Neuronal stem cell (in vitro differentiated cells): Measurements from ENCODE around the gene RASSF8.
A peak's percentile ranks its signal among the peaks of the same experiment; 100 is the strongest.

Source experiments
- DNase-seq: peaks from one replicate; pipeline ENCODE4 v3.0.0-alpha.2; 2013; ENCODE audit warnings: low spot score
- H2AFZ ChIP-seq: one replicate; pipeline ENCODE4 v1.6.1; 2013; ENCODE audit warnings: mild to moderate bottlenecking, low read length, inconsistent platforms
- H2AK5ac ChIP-seq: 2 replicates; pipeline ENCODE4 v1.6.1; 2013; ENCODE audit warnings: low read depth, mild to moderate bottlenecking, inconsistent platforms, low read length, moderate library complexity, mixed read lengths
- H2BK120ac ChIP-seq: 2 replicates; pipeline ENCODE4 v1.6.1; 2013; ENCODE audit warnings: low read depth, mild to moderate bottlenecking, inconsistent platforms, low read length, moderate library complexity, mixed read lengths
- H2BK12ac ChIP-seq: one replicate; pipeline ENCODE4 v1.6.1; 2013; ENCODE audit warnings: low read length, inconsistent platforms
- H2BK15ac ChIP-seq: 2 replicates; pipeline ENCODE4 v1.6.1; 2013; ENCODE audit warnings: mild to moderate bottlenecking, low read length, inconsistent platforms, mixed read lengths
- H2BK5ac ChIP-seq: one replicate; pipeline ENCODE4 v1.6.1; 2013; ENCODE audit warnings: inconsistent platforms, mild to moderate bottlenecking, low read length, moderate library complexity
- H3K14ac ChIP-seq: one replicate; pipeline ENCODE4 v1.6.1; 2013; ENCODE audit warnings: low read length, inconsistent platforms
- H3K18ac ChIP-seq: 2 replicates; pipeline ENCODE4 v1.6.1; 2013; ENCODE audit warnings: low read length, inconsistent platforms
- H3K23ac ChIP-seq: 2 replicates; pipeline ENCODE4 v1.6.1; 2013; ENCODE audit warnings: low read depth, mild to moderate bottlenecking, mixed read lengths, low read length, inconsistent platforms; ENCODE audit not compliant: poor library complexity
- H3K27ac ChIP-seq: replicated peaks from 3 replicates; pipeline ENCODE4 v1.5.1; 2013; ENCODE audit warnings: low read length, inconsistent platforms
- H3K27me3 ChIP-seq, 3 experiments: 2 replicates each; pipeline ENCODE4 v1.6.1; 2013; ENCODE audit warnings: low read length in 3 of 3, mild to moderate bottlenecking in 2 of 3, inconsistent platforms in 1 of 3, low read depth in 1 of 3, mixed read lengths in 1 of 3, moderate library complexity in 1 of 3; ENCODE audit not compliant: control insufficient read depth in 3 of 3, insufficient read depth in 3 of 3
- H3K36me3 ChIP-seq, 2 donors: replicated peaks in 1 of 2; 2 replicates each; pipeline ENCODE4 v1.6.1; 2013; ENCODE audit warnings: low read length in 2 of 2; ENCODE audit not compliant: control insufficient read depth in 2 of 2, insufficient read depth in 2 of 2
- H3K4ac ChIP-seq: 2 replicates; pipeline ENCODE4 v1.6.1; 2013; ENCODE audit warnings: inconsistent platforms, mild to moderate bottlenecking, low read length, moderate library complexity
- H3K4me1 ChIP-seq, 2 donors: 1 replicate in 1 of 2; 2 replicates in 1 of 2; pipeline ENCODE4 v1.6.1; 2013; ENCODE audit warnings: low read length in 2 of 2, low read depth in 1 of 2; ENCODE audit not compliant: control insufficient read depth in 2 of 2, insufficient read depth in 1 of 2
- H3K4me2 ChIP-seq: one replicate; pipeline ENCODE4 v1.6.1; 2013; ENCODE audit warnings: mild to moderate bottlenecking, low read length, inconsistent platforms; ENCODE audit not compliant: insufficient read depth, poor library complexity, severe bottlenecking
- H3K4me3 ChIP-seq, 2 donors: 2 replicates each; pipeline ENCODE4 v1.5.1; 2013; ENCODE audit warnings: low read length in 2 of 2, mild to moderate bottlenecking in 2 of 2, inconsistent platforms in 1 of 2, moderate library complexity in 1 of 2
- H3K79me1 ChIP-seq: one replicate; pipeline ENCODE4 v1.6.1; 2013; ENCODE audit warnings: low read depth, mild to moderate bottlenecking, inconsistent platforms, low read length, moderate library complexity
- H3K9ac ChIP-seq: one replicate; pipeline ENCODE4 v1.6.1; 2013; ENCODE audit warnings: mild to moderate bottlenecking, low read depth, low read length, inconsistent platforms; ENCODE audit not compliant: poor library complexity
- H3K9me3 ChIP-seq, 2 donors: replicated peaks in 1 of 2; 2 replicates each; pipeline versions ENCODE3 to v1.6.1; 2013; ENCODE audit warnings: low read length in 2 of 2, mild to moderate bottlenecking in 2 of 2, inconsistent platforms in 1 of 2, low read depth in 1 of 2, mixed read lengths in 1 of 2, moderate library complexity in 1 of 2; ENCODE audit not compliant: control insufficient read depth in 2 of 2, insufficient read depth in 1 of 2
- H4K8ac ChIP-seq: one replicate; pipeline ENCODE4 v1.6.1; 2013; ENCODE audit warnings: low read depth, mild to moderate bottlenecking, inconsistent platforms, low read length, moderate library complexity
- H4K91ac ChIP-seq: one replicate; pipeline ENCODE4 v1.6.1; 2013; ENCODE audit warnings: low read length, low read depth, mild to moderate bottlenecking, inconsistent platforms; ENCODE audit not compliant: poor library complexity
- WGBS, 2 donors: extraction: QIAGEN DNeasy Blood & Tissue Kit; methylation state at CpG; one replicate each; pipeline ENCODE4 v1.1.7; 2013; ENCODE audit warnings: missing lambda C conversion rate in 2 of 2, mixed read lengths in 1 of 2; ENCODE audit not compliant: insufficient read length in 2 of 2, insufficient replicate concordance in 1 of 2; ENCODE audit errors: extremely low coverage in 2 of 2; 5-methylcytosine and 5-hydroxymethylcytosine counted together

Gene RASSF8

DNA sequence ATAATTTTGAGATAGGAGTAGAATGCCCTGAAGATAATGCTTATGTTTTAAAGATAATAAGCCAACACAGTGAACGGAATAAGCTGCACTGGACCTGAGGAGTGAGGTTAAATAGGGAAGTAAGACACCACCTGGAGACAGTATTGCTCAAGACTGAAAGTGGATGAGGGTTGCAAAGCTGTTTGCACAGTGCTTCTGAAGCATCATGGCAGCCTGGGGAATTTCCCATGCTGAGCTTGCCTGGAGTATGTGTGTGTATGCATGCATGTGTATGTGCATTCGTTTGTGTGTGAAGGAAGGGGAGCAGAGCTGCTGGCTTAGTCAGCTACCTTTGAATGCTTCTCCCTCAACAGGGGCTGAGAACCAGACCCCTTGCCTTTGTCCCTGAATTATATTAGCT, 130.5 kb downstream of the RASSF8 start:
- Histone ChIP-seq H3K27me3 (no peaks in the 10 kb centered on the region), H3K18ac (peak overlapping the region; percentile 44), H3K27ac (no peak overlapping the region), H3K4me1 (no peaks in the 10 kb centered on the region), H2BK15ac (no peak overlapping the region), H2BK5ac (no peak overlapping the region), H3K4me2 (no peak overlapping the region), H4K91ac (no peak overlapping the region), H3K79me1 (peaks cover 2% of the 10 kb centered on the region), H3K14ac (no peak overlapping the region), H2BK120ac (no peak overlapping the region), H3K23ac (no peak overlapping the region), H3K4me3 (no peak overlapping the region), H3K4ac (no peak overlapping the region), H3K36me3 (no peaks in the 10 kb centered on the region), H2BK12ac (no peak overlapping the region), H3K9me3 (no peaks in the 10 kb centered on the region), H2AFZ (no peak overlapping the region), H4K8ac (no peak overlapping the region), H3K9ac (peak overlapping the region; percentile 54), H2AK5ac (no peak overlapping the region)
- DNase-seq = no peak
- no CpG with 5 or more reads among the region's 2 CpGs for WGBS, 2 donors

DNA sequence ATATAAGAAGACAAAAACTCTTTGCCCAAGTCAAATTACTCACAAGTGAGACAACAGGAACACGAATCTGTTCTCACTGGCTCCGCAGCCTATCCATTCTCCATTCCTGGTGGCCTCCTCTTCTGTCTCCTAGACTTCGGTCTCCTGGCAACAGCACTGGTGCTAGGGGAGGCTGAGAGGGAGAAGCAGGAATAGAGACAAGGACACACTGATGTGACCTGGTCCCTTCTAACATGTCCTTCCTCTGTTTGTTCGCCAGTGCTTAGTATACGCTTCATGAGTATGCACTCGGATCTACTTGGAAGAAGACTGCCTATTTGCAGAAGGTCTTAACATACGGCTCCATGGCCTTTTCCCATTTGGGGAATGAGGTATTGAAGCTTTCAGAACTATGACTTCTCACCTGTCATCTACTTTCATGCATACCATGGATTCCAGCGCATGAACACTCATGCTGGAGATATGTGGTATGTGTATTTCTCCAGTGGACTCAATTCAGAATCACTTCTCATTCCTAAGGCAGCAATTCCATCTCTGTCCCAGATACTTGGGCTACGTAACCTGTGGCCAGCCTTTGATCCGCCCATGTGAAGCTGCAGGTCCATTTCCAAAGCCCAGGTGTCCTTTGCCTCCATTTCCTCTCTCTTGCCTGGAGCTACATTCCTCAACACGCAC, 132.5 kb downstream of the RASSF8 start:
- Histone ChIP-seq H3K14ac (no peak overlapping the region), H3K18ac (no peak overlapping the region), H3K9me3 (no peaks in the 10 kb centered on the region), H2BK5ac (no peak overlapping the region), H2AFZ (no peak overlapping the region), H3K27ac (no peak overlapping the region), H3K4me1 (no peaks in the 10 kb centered on the region), H3K4ac (no peak overlapping the region), H3K27me3 (no peaks in the 10 kb centered on the region), H2BK15ac (no peak overlapping the region), H3K79me1 (peaks cover 2% of the 10 kb centered on the region), H2BK12ac (no peak overlapping the region), H2BK120ac (no peak overlapping the region), H3K4me2 (no peak overlapping the region), H2AK5ac (no peak overlapping the region), H4K91ac (no peak overlapping the region), H3K9ac (no peak overlapping the region), H3K4me3 (no peak overlapping the region), H4K8ac (no peak overlapping the region), H3K23ac (no peak overlapping the region), H3K36me3 (no peaks in the 10 kb centered on the region)
- no CpG with 5 or more reads among the region's 11 CpGs for WGBS, 2 donors
- DNase-seq = no peak

DNA sequence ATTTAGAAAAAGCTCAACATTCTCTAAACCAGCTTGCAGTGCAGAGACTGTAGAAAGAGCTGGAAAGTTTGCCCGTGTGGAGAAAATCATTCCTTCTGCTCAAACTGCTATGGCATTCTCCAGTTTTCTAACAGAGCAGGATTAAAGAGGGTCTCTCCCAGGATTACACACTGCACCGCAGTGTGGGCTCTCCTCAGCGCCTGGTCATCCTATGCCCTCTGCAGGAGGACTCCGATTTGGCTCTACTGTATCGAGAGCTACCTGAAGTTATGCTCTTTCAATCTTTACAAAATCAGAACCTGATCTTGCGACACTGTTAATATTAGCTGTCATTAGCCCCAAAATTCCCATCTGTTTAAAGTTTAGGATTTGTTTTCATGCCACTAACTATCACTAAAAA, 133.3 kb downstream of the RASSF8 start:
- Histone ChIP-seq H3K4ac (no peak overlapping the region), H2BK120ac (no peak overlapping the region), H3K27ac (no peak overlapping the region), H3K9ac (no peak overlapping the region), H3K27me3 (no peaks in the 10 kb centered on the region), H3K4me2 (no peak overlapping the region), H3K4me3 (no peak overlapping the region), H2BK15ac (no peak overlapping the region), H3K14ac (no peak overlapping the region), H3K9me3 (no peaks in the 10 kb centered on the region), H2AFZ (no peak overlapping the region), H3K18ac (no peak overlapping the region), H2AK5ac (no peak overlapping the region), H3K4me1 (no peaks in the 10 kb centered on the region), H4K91ac (no peak overlapping the region), H3K79me1 (peaks cover 2% of the 10 kb centered on the region), H2BK5ac (no peak overlapping the region), H4K8ac (no peak overlapping the region), H3K36me3 (no peaks in the 10 kb centered on the region), H3K23ac (no peak overlapping the region), H2BK12ac (no peak overlapping the region)
- DNase-seq = no peak
- no CpG with 5 or more reads among the region's 6 CpGs for WGBS, 2 donors

DNA sequence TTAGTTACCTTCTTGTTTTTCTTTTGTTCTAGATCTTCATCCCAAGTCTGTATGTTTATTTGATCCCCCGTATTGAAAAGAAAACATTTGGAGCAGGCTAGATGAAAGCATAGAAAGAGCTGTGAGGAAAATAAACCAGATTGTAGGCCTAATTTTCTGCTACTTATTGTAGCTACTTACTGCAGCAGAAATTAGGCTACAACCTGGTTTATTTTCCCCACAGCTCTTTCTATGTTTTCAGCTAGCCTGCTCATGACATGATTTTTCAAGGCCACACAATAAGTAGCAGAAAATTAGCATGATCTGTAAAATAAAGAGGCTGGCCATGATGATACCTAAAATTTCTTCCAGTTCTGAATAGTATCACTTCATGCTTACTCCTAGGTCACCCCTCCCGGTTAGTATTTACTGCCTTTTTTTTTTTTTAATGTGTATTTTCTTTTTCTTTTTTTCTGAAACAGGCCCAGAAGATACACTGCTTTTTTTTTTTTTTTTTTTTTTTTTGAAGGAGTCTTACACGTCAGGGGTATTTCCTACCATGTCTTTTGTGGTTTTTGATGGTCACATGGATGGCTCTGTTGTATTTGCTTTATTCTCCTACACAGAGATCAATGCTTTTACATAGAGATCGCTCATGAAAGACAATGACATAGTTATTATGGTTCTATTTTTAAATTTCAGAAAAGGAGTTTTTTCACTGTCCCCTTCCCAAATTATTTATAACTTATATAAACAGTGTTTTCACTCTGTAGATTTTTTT, 134.0 kb downstream of the RASSF8 start:
- DNase-seq = no peak
- no CpG with 5 or more reads among the region's 4 CpGs for WGBS, 2 donors

More for the DNA sequence above, 134.0 kb downstream of the RASSF8 start:
- Histone ChIP-seq H3K23ac (no peak overlapping the region), H4K8ac (no peak overlapping the region), H4K91ac (no peak overlapping the region), H2BK5ac (no peak overlapping the region), H2AK5ac (no peak overlapping the region), H3K79me1 (peaks cover 2% of the 10 kb centered on the region), H3K4ac (no peak overlapping the region), H3K9me3 (no peaks in the 10 kb centered on the region), H3K27me3 (no peaks in the 10 kb centered on the region), H3K4me1 (no peaks in the 10 kb centered on the region), H3K14ac (no peak overlapping the region), H3K4me2 (no peak overlapping the region), H3K9ac (no peak overlapping the region), H2BK120ac (no peak overlapping the region), H2AFZ (no peak overlapping the region), H3K18ac (no peak overlapping the region), H2BK15ac (no peak overlapping the region), H3K27ac (no peak overlapping the region), H3K36me3 (no peaks in the 10 kb centered on the region), H3K4me3 (no peak overlapping the region), H2BK12ac (no peak overlapping the region)
